SK-N-SH (cell line): Measurements from ENCODE around the gene MOV10L1. TPM values are rescaled to one million over a fixed set of nuclear protein-coding genes. Genes with fewer than 3 reads are reported as not detected.

Experiments
- CTCF ChIA-PET: fragments of 300-600, 350-600 bp; formaldehyde crosslinking; extraction: SDS; loops from one replicate; lab custom pipeline; 2021; lab: Yijun Ruan, JAX
- POLR2A ChIA-PET: fragments of 350-600 bp; sonication (Branson Sonifier 250); formaldehyde crosslinking; extraction: SDS; loops from one replicate; lab custom pipeline; 2020; ENCODE audit warnings: antibody characterized with exemption, inconsistent platforms; lab: Yijun Ruan, JAX
- DNase-seq: peaks from one replicate; pipeline ENCODE4 v3.0.0; 2012
- H2AFZ ChIP-seq: fragments of 200-600 bp; sonication (generic); 2 replicates; pipeline ENCODE4 v1.8.1; 2016; ENCODE audit warnings: antibody characterized with exemption, mild to moderate bottlenecking, low read depth
- H3F3A ChIP-seq: fragments of 200-600 bp; sonication (generic); replicated peaks from 2 replicates; pipeline ENCODE3; 2016; ENCODE audit warnings: antibody characterized with exemption, mild to moderate bottlenecking; ENCODE audit not compliant: insufficient read depth
- H3K27ac ChIP-seq, 2 experiments: fragments of 200-500 bp in 1 of 2; fragments of 200-600 bp in 1 of 2; sonication (Bioruptor generic) in 1 of 2; sonication (generic), shearing (Covaris generic) in 1 of 2; 2 replicates each; pipeline versions ENCODE4 v1.5.1 to v1.6.1; 2014 to 2016; ENCODE audit warnings: low read depth in 2 of 2, inconsistent platforms in 1 of 2, low read length in 1 of 2, mild to moderate bottlenecking in 1 of 2, mixed read lengths in 1 of 2
- H3K27me3 ChIP-seq: fragments of 200-600 bp; sonication (generic), shearing (Covaris generic); 2 replicates; pipeline ENCODE4 v1.6.1; 2016; ENCODE audit warnings: mixed run types; ENCODE audit not compliant: insufficient read depth
- H3K36me3 ChIP-seq, 2 experiments: fragments of 200-500 bp in 1 of 2; fragments of 200-600 bp in 1 of 2; sonication (Bioruptor generic) in 1 of 2; sonication (generic) in 1 of 2; replicated peaks in 1 of 2; 2 replicates each; pipeline versions ENCODE3 to v1.5.1; 2014 to 2016; ENCODE audit warnings: low read length in 1 of 2, mild to moderate bottlenecking in 1 of 2; ENCODE audit not compliant: insufficient read depth in 2 of 2, control insufficient read depth in 1 of 2
- H3K4me1 ChIP-seq, 2 experiments: fragments of 200-500 bp in 1 of 2; fragments of 200-600 bp in 1 of 2; sonication (Bioruptor generic) in 1 of 2; sonication (generic), shearing (Covaris generic) in 1 of 2; 2 replicates each; pipeline versions ENCODE4 v1.5.1 to v1.6.1; 2014 to 2016; ENCODE audit warnings: low read depth in 1 of 2, low read length in 1 of 2, mixed run types in 1 of 2; ENCODE audit not compliant: insufficient read depth in 2 of 2, control insufficient read depth in 1 of 2
- H3K4me2 ChIP-seq: fragments of 200-600 bp; sonication (generic), shearing (Covaris generic); 2 replicates; pipeline ENCODE4 v1.6.1; 2017; ENCODE audit warnings: mixed run types
- H3K4me3 ChIP-seq, 2 experiments: fragments of 200-500 bp in 1 of 2; fragments of 200-600 bp in 1 of 2; sonication (Bioruptor generic) in 1 of 2; sonication (generic), shearing (Covaris generic) in 1 of 2; 2 replicates each; pipeline versions ENCODE4 v1.5.1 to v1.8.1; 2014 to 2016; ENCODE audit warnings: low read depth in 2 of 2, inconsistent platforms in 1 of 2, low read length in 1 of 2, mild to moderate bottlenecking in 1 of 2, mixed read lengths in 1 of 2, moderate library complexity in 1 of 2
- H3K79me2 ChIP-seq: fragments of 200-600 bp; sonication (generic); 2 replicates; pipeline ENCODE4 v1.8.1; 2017; ENCODE audit warnings: mild to moderate bottlenecking; ENCODE audit not compliant: insufficient read depth
- H3K9ac ChIP-seq: fragments of 200-600 bp; sonication (generic); 2 replicates; pipeline ENCODE4 v1.6.1; 2017; ENCODE audit warnings: mixed run types
- H3K9me2 ChIP-seq: fragments of 200-600 bp; sonication (generic); 2 replicates; pipeline ENCODE4 v1.6.1; 2017; ENCODE audit warnings: mixed run types
- H3K9me3 ChIP-seq: fragments of 200-600 bp; sonication (generic); 2 replicates; pipeline ENCODE4 v1.6.1; 2017; ENCODE audit warnings: mixed run types, mild to moderate bottlenecking, moderate library complexity
- H4K20me1 ChIP-seq: fragments of 200-600 bp; sonication (generic); 2 replicates; pipeline ENCODE4 v1.6.1; 2017; ENCODE audit warnings: mild to moderate bottlenecking, mixed run types; ENCODE audit not compliant: insufficient read depth
- EP300 ChIP-seq, 2 experiments: IDR thresholded peaks; 2 replicates each; pipeline versions ENCODE4 v1.4.0 to v1.6.1; 2012; ENCODE audit warnings: borderline replicate concordance in 1 of 2, low read depth in 1 of 2, low read length in 1 of 2
- FOSL2 ChIP-seq: IDR thresholded peaks from 2 replicates; pipeline ENCODE4 v1.4.0; 2012; ENCODE audit warnings: low read depth, mild to moderate bottlenecking, moderate library complexity, borderline replicate concordance
- FOXM1 ChIP-seq: IDR thresholded peaks from 2 replicates; pipeline ENCODE4 v1.4.0; 2012; ENCODE audit warnings: low read depth, mild to moderate bottlenecking
- GABPA ChIP-seq: IDR thresholded peaks from 2 replicates; pipeline ENCODE4 v1.4.0; 2012; ENCODE audit warnings: low read depth, mild to moderate bottlenecking
- JUND ChIP-seq: IDR thresholded peaks from 2 replicates; pipeline ENCODE4 v1.4.0; 2012
- NFIC ChIP-seq: IDR thresholded peaks from 2 replicates; pipeline ENCODE4 v1.4.0; 2012; ENCODE audit warnings: borderline replicate concordance
- NRF1 ChIP-seq: IDR thresholded peaks from 2 replicates; pipeline ENCODE4 v1.6.1; 2012; ENCODE audit warnings: low read depth, mild to moderate bottlenecking, low read length
- POLR2AphosphoS5 ChIP-seq: IDR thresholded peaks from 2 replicates; pipeline ENCODE4 v1.6.1; 2012; ENCODE audit warnings: low read depth, low read length
- RAD21 ChIP-seq: IDR thresholded peaks from 2 replicates; pipeline ENCODE4 v1.6.1; 2012; ENCODE audit warnings: mild to moderate bottlenecking, low read length
- RCOR1 ChIP-seq: fragments of 150-350 bp; IDR thresholded peaks from 2 replicates; pipeline ENCODE4 v1.6.1; 2017; ENCODE audit warnings: antibody characterized with exemption, low read length
- RXRA ChIP-seq: IDR thresholded peaks from 2 replicates; pipeline ENCODE4 v1.4.0; 2012; ENCODE audit warnings: low read depth, mild to moderate bottlenecking, borderline replicate concordance
- TAF1 ChIP-seq: IDR thresholded peaks from 2 replicates; pipeline ENCODE4 v1.6.1; 2012; ENCODE audit warnings: low read depth, mild to moderate bottlenecking, low read length, moderate library complexity, borderline replicate concordance
- YY1 ChIP-seq: IDR thresholded peaks from 2 replicates; pipeline ENCODE4 v1.4.0; 2012; ENCODE audit warnings: low read depth, mild to moderate bottlenecking
- WGBS: methylation state at CpG from one replicate; pipeline ENCODE4 v1.1.6; 2017; ENCODE audit warnings: low lambda C conversion rate; 5-methylcytosine and 5-hydroxymethylcytosine counted together
- polyA plus RNA-seq, 3 experiments: library from polyadenylated mRNA; depleted of rRNA; stranded (reverse); fragments of >200 nt; gene quantifications; 2 replicates each; pipeline ENCODE4 v1.2.3, GENCODE V29; 2012
- TF ChIP-seq, protein P1 (sequence below): IDR thresholded peaks from 2 replicates; pipeline ENCODE4; 2012
- TF ChIP-seq, protein P2 (sequence below): fragments of 150-350 bp; IDR thresholded peaks from 2 replicates; pipeline ENCODE4 v1.6.1; 2017; ENCODE audit warnings: antibody characterized with exemption, low read length, low read depth, borderline replicate concordance
- TF ChIP-seq, protein P3 (sequence below): fragments of 200-600 bp; sonication (generic); IDR thresholded peaks from 2 replicates; pipeline ENCODE4 v1.6.1; 2017; ENCODE audit warnings: antibody characterized with exemption, mild to moderate bottlenecking, moderate library complexity
- TF ChIP-seq, protein P4 (sequence below): IDR thresholded peaks from 2 replicates; pipeline ENCODE4 v1.6.1; 2012; ENCODE audit warnings: mild to moderate bottlenecking, low read depth, low read length, moderate library complexity
- TF ChIP-seq, protein P5 (sequence below): IDR thresholded peaks from 2 replicates; pipeline ENCODE4 v1.4.0; 2012; ENCODE audit warnings: low read depth, borderline replicate concordance
- TF ChIP-seq, protein P6 (sequence below): fragments of 150-350 bp; IDR thresholded peaks from 2 replicates; pipeline ENCODE4 v1.6.1; 2016; ENCODE audit warnings: mild to moderate bottlenecking, low read depth, low read length

The MOV10L1 gene
- polyA plus RNA-seq, 1 of the 3 experiments (the other 2 are of a cell fraction), result 2.1 TPM

DNA sequence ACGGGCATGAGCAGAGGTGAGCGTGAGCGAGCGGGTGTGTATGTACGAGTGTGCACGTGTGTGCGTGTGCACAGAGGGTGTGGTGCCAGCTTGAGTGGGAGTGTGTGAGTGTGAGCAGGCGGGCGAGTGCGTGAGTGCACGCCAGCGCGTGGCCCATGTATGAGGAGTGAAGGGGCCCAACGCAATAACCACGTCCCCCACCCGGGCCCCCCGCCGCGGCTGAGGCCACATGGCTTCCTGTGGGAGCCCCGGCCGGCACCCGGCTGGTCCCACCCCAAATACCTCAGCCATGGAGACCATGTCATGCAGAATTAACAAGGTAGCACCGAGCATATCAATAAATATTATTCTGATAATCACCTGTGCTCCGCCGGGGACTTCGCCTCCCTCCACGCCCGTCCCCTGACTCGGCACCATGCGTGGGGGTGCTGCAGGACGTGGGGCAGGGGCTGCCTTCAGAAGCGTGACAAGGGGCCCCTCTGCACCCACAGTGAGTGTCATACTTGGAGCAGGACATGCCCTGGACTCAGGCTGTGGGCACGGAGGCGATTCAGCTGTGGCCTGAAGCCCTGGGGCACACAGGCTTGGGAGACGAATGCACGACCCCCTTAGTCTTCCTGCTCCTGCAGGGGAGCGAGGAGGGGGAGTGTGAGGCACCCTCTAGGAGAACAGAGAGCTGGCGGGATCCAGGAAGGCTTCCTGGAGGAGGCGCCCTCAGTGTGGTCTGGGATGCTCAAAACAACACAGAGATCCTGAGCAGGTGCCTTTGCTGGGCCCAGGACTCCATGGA lies 90.3 kb downstream of the MOV10L1 start:
- no peak overlapping the region for H3K9ac ChIP-seq
- no peaks in the 10 kb centered on the region for H3K79me2 ChIP-seq
- no peak for DNase-seq
- H3K4me3 ChIP-seq, result no peak overlapping the region
- no peak overlapping the region for H3K27ac ChIP-seq
- peaks cover 0 to 11% of the 10 kb centered on the region in 2 experiments; a peak in 1 of 4 replicates for H3K4me1 ChIP-seq
- H2AFZ ChIP-seq, result no peak overlapping the region
- no peaks in the 10 kb centered on the region for H3K9me3 ChIP-seq
- ChIA-PET CTCF (no interaction called here), POLR2A (no interaction called here)
- TF ChIP-seq, protein P1, sequence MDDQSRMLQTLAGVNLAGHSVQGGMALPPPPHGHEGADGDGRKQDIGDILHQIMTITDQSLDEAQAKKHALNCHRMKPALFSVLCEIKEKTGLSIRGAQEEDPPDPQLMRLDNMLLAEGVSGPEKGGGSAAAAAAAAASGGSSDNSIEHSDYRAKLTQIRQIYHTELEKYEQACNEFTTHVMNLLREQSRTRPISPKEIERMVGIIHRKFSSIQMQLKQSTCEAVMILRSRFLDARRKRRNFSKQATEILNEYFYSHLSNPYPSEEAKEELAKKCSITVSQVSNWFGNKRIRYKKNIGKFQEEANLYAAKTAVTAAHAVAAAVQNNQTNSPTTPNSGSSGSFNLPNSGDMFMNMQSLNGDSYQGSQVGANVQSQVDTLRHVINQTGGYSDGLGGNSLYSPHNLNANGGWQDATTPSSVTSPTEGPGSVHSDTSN, result no peak
- TF ChIP-seq RAD21 (no peak), NRF1 (no peak), EP300 (IDR thresholded peaks at IDR 0.05; ENCODE audit: borderline replicate concordance in 1 of 2, low read depth in 1 of 2, low read length in 1 of 2) (no peak), FOXM1 (no peak), NFIC (no peak), FOSL2 (no peak), YY1 (no peak), RXRA (no peak), POLR2AphosphoS5 (no peak), JUND (no peak), TAF1 (no peak), GABPA (no peak), RCOR1 (no peak)
- TF ChIP-seq, protein P2, sequence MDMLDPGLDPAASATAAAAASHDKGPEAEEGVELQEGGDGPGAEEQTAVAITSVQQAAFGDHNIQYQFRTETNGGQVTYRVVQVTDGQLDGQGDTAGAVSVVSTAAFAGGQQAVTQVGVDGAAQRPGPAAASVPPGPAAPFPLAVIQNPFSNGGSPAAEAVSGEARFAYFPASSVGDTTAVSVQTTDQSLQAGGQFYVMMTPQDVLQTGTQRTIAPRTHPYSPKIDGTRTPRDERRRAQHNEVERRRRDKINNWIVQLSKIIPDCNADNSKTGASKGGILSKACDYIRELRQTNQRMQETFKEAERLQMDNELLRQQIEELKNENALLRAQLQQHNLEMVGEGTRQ, result no peak
- TF ChIP-seq, protein P3, sequence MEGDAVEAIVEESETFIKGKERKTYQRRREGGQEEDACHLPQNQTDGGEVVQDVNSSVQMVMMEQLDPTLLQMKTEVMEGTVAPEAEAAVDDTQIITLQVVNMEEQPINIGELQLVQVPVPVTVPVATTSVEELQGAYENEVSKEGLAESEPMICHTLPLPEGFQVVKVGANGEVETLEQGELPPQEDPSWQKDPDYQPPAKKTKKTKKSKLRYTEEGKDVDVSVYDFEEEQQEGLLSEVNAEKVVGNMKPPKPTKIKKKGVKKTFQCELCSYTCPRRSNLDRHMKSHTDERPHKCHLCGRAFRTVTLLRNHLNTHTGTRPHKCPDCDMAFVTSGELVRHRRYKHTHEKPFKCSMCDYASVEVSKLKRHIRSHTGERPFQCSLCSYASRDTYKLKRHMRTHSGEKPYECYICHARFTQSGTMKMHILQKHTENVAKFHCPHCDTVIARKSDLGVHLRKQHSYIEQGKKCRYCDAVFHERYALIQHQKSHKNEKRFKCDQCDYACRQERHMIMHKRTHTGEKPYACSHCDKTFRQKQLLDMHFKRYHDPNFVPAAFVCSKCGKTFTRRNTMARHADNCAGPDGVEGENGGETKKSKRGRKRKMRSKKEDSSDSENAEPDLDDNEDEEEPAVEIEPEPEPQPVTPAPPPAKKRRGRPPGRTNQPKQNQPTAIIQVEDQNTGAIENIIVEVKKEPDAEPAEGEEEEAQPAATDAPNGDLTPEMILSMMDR, result no peak
- TF ChIP-seq, protein P4, sequence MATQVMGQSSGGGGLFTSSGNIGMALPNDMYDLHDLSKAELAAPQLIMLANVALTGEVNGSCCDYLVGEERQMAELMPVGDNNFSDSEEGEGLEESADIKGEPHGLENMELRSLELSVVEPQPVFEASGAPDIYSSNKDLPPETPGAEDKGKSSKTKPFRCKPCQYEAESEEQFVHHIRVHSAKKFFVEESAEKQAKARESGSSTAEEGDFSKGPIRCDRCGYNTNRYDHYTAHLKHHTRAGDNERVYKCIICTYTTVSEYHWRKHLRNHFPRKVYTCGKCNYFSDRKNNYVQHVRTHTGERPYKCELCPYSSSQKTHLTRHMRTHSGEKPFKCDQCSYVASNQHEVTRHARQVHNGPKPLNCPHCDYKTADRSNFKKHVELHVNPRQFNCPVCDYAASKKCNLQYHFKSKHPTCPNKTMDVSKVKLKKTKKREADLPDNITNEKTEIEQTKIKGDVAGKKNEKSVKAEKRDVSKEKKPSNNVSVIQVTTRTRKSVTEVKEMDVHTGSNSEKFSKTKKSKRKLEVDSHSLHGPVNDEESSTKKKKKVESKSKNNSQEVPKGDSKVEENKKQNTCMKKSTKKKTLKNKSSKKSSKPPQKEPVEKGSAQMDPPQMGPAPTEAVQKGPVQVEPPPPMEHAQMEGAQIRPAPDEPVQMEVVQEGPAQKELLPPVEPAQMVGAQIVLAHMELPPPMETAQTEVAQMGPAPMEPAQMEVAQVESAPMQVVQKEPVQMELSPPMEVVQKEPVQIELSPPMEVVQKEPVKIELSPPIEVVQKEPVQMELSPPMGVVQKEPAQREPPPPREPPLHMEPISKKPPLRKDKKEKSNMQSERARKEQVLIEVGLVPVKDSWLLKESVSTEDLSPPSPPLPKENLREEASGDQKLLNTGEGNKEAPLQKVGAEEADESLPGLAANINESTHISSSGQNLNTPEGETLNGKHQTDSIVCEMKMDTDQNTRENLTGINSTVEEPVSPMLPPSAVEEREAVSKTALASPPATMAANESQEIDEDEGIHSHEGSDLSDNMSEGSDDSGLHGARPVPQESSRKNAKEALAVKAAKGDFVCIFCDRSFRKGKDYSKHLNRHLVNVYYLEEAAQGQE, result no peak
- TF ChIP-seq, protein P5, sequence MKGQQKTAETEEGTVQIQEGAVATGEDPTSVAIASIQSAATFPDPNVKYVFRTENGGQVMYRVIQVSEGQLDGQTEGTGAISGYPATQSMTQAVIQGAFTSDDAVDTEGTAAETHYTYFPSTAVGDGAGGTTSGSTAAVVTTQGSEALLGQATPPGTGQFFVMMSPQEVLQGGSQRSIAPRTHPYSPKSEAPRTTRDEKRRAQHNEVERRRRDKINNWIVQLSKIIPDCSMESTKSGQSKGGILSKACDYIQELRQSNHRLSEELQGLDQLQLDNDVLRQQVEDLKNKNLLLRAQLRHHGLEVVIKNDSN, result no peak
- TF ChIP-seq, protein P6, sequence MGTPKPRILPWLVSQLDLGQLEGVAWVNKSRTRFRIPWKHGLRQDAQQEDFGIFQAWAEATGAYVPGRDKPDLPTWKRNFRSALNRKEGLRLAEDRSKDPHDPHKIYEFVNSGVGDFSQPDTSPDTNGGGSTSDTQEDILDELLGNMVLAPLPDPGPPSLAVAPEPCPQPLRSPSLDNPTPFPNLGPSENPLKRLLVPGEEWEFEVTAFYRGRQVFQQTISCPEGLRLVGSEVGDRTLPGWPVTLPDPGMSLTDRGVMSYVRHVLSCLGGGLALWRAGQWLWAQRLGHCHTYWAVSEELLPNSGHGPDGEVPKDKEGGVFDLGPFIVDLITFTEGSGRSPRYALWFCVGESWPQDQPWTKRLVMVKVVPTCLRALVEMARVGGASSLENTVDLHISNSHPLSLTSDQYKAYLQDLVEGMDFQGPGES, result no peak
- 95% methylated on average over 24 of the region's 39 CpGs for WGBS
- no peak overlapping the region for H3K4me2 ChIP-seq
- no peaks in the 10 kb centered on the region for H3F3A ChIP-seq
- no peaks in the 10 kb centered on the region for H3K27me3 ChIP-seq
- H3K9me2 ChIP-seq, result no peaks in the 10 kb centered on the region
- no peaks in the 10 kb centered on the region for H4K20me1 ChIP-seq
- H3K36me3 ChIP-seq, result no peaks in the 10 kb centered on the region
